ENCODE results near the gene SLC6A17.

DNA sequence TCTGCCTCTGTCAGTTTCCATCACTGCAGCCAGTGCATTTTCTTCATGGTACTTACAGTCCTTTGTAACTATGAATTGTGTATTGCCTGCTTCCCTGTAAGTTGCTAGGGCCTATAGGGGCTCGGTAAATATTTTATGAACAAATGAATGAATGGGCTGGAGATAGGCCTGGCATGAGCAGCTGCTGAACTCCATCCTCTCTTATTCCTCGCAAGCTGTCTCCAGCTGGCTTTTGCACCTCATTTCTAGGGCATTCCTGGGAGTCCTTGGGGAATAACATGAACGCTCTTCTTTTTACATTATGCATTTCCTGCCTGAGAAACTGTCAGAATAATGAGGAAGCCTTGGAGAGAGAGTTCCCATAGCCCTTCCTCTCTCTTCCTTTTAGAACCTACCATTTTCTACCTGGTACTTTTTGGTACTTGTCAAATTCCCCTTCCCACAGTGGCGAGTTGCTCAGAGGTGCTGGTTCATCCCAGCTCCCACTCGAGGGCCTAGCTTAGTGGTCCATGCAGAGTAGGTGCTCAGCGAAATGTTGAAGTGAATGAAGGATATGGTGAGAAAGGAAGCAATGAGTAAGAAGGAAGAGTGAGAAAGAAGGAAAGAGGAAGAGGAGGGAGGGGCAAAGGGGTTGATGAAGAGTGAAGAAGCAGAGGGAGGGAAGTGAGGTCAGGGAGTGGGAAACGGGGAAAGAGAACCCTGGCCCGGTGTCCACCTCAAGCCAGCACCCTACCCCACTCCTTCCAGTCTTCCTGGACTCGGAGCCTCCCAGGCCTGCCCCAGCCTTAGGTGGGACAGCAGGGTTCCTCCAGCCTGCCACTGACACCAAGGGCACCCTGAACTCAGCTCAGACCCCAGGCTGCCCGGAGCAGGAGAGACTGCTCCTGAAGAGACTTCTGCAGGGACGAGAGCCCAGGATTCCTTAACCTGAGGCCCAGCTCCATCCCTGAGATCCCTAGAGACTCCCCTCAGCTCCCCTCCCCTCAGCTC, 89.4 kb downstream of the SLC6A17 start:
- TF ChIP-seq, protein P1, sequence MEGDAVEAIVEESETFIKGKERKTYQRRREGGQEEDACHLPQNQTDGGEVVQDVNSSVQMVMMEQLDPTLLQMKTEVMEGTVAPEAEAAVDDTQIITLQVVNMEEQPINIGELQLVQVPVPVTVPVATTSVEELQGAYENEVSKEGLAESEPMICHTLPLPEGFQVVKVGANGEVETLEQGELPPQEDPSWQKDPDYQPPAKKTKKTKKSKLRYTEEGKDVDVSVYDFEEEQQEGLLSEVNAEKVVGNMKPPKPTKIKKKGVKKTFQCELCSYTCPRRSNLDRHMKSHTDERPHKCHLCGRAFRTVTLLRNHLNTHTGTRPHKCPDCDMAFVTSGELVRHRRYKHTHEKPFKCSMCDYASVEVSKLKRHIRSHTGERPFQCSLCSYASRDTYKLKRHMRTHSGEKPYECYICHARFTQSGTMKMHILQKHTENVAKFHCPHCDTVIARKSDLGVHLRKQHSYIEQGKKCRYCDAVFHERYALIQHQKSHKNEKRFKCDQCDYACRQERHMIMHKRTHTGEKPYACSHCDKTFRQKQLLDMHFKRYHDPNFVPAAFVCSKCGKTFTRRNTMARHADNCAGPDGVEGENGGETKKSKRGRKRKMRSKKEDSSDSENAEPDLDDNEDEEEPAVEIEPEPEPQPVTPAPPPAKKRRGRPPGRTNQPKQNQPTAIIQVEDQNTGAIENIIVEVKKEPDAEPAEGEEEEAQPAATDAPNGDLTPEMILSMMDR (IDR thresholded peaks at IDR 0.05), result no peak
- TF ChIP-seq CREB1 (CRISPR knock-in tag; IDR thresholded peaks at IDR 0.05), result no peak
- TF ChIP-seq RELA (CRISPR knock-in tag; IDR thresholded peaks at IDR 0.05; ENCODE audit: borderline replicate concordance), result no peak
- TF ChIP-seq, protein P2, sequence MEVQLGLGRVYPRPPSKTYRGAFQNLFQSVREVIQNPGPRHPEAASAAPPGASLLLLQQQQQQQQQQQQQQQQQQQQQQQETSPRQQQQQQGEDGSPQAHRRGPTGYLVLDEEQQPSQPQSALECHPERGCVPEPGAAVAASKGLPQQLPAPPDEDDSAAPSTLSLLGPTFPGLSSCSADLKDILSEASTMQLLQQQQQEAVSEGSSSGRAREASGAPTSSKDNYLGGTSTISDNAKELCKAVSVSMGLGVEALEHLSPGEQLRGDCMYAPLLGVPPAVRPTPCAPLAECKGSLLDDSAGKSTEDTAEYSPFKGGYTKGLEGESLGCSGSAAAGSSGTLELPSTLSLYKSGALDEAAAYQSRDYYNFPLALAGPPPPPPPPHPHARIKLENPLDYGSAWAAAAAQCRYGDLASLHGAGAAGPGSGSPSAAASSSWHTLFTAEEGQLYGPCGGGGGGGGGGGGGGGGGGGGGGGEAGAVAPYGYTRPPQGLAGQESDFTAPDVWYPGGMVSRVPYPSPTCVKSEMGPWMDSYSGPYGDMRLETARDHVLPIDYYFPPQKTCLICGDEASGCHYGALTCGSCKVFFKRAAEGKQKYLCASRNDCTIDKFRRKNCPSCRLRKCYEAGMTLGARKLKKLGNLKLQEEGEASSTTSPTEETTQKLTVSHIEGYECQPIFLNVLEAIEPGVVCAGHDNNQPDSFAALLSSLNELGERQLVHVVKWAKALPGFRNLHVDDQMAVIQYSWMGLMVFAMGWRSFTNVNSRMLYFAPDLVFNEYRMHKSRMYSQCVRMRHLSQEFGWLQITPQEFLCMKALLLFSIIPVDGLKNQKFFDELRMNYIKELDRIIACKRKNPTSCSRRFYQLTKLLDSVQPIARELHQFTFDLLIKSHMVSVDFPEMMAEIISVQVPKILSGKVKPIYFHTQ (CRISPR knock-in tag; IDR thresholded peaks at IDR 0.05), result no peak
